Epidermal melanocyte (primary cell): ENCODE data around the gene LY6G6F.

Experiments used
- DNase-seq: peaks from one replicate; pipeline ENCODE4 v3.0.0; 2011; ENCODE audit warnings: low spot score; ENCODE audit not compliant: insufficient read length

The LY6G6F gene

DNA sequence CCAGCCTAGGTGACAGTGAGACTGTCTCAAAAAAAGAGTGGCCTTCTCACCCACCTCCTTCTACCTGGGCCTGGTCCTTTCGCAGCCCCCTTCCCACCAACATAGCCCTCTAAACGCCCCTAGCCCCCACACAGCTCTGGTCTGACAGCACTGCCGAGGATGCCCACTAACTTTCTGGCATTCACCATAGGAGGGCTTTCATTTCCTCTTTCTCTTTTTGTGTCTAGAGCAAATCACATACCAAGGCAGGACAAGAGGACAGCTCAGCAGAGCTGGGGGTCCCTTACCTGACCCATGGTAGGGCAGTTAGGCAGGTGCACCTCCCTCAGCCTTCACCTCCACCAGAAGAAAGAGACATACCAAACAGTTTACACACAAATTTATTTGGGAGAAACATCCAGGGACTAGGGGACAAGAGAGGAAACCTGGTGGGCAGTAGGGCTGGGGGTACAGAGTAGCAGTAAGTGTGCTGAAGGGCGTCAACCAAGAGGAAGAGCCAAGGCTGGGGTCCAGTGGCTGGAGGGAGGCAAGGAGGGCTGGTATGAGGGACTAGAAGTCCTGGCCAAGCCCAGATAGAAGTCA lies 30.3 kb upstream of the LY6G6F start:
- no peak for DNase-seq

DNA sequence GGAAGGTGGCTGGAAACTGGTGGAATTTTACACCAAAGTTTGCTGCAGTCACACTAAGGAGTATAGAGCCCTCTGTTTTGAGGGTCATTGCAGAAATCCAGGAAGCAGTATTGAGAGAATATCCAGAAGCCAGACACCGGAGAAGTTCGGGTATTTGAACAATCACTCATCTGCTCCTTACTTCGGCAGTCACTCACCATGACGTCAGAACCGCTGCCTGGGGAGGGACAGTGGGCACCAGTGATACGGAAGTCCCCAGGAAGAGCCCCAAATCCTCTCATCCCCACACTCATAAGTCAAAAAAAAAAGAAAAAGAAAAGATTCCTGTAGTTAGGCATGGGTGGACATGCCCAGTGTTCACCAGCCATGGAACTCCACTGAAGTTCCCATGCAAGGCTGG lies 29.8 kb upstream of the LY6G6F start:
- no peak for DNase-seq

DNA sequence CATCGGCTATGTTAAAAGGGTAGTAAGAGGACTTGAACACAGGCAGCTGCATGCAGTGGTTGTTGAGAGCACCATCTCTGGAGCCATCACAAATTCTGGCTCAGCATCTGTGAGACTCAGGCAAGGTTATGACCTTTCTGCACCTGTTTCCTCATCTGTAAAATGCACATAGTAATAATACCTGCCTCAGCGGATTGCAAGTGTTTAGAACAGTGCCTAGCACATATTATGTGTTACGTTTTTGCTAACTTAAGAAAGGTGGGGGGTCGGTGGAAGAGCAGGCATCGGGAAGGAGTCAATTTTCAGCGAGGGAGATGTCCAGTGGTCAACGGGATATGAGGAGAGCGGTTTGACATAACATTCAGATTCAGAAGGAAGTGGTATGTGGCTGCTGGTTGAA lies 28.7 kb upstream of the LY6G6F start:
- DNase-seq: no peak

GRCh38 chr6:31680226-31681134 lies 26.2 kb upstream of the LY6G6F start, which contains the start of gene LY6G5C:
TSS of gene LY6G5C (minus strand) at chr6:31681067. CDS start at chr6:31680373, 694 bp downstream.
- DNase-seq: peak; percentile 81

DNA sequence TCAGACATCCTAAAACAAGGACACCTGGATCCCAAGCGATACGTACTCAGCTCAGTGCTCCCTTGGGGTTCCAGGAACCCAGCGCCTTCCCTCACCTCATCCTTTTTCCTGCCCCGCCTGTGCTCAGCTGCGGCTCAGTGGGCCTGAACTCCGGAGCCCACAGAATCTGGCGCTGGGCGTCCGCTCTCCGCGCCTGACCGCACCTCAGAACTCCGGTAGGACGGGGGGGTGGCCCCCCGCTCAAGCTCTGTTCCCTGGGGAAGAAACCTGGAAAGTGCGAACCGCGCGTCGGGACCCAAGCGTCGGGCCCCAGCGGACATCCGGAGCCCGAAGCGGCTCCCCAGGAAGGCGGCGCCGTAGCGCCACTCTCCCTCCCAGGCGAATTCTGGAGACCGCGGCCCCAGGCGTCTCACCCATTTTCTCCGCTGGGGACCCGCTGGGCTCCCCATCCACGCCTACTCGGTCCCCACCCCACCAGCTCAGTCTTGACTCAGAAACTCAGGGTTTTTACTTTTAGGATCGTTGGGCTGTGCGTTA lies 25.5 kb upstream of the LY6G6F start:
- DNase-seq: peak; percentile 22

- no peak for DNase-seq
Observed at GRCh38 chr6:31683591-31683990, 23.1 kb upstream of the LY6G6F start.

DNA sequence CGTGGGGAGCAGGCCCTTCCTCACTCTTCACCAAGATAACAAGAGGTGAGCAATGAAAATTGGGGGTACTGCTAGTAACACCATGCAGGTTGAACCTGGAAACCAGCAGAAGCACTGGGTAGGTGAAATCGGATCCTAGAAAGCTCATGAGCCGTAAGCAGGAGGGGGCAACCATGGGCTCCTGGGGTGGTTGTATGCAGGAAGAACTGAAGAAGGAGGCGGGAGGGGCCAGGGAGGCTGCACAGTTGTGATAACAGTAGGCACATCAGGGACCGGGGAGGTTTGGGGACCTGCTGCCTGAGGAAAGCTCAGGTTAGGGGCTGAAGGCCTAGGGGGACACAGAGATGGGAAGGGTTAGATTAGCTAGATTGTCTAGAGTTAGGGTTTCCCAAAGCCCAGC lies 20.2 kb upstream of the LY6G6F start:
- no peak for DNase-seq

GRCh38 chr6:31687321-31687720 lies 19.3 kb upstream of the LY6G6F start:
- no peak for DNase-seq

- no peak for DNase-seq
Observed at GRCh38 chr6:31687860-31688693, 18.6 kb upstream of the LY6G6F start.

- no peak for DNase-seq
Observed at GRCh38 chr6:31689249-31690110, 17.2 kb upstream of the LY6G6F start.

DNA sequence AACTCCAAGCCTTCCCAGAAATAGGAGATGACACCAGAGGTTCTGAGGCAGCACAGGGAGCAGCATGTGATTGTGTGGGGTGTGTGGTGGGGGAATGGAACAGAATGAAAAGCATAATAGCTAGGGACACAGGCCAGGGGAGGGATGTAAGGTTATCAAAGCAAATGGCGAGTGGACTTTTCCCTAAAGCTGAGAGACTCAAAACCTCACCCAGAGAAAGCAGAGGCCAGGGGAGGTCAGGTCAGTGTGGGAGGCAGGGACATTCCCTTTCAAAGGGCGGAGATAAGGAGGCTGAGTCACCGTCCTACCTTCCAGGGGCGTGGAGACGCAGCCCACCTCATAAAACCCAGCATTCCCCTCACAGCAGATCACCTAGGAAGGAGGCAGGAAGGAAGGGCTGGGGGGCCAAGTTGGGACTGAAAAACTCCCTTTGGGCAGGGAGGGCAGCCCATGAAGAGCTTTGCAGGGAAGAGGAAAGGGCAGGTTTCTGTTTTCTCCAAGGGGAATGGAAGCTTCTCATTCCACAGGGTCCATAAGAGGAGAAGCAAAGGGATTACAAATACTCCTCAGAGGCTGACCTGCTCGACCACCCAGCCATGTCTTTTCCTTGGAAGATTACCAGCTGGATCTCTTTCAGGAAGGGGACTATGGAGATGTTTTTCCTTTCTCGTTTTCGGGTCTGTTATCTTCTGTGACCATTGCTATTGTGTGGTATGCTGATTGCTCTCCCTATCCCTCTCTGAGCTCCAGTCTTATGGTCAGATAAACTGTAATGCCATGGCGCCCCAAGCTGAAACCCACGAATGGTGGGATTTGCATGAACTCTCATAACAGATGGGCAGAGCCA lies 16.2 kb upstream of the LY6G6F start:
- DNase-seq: no peak

DNA sequence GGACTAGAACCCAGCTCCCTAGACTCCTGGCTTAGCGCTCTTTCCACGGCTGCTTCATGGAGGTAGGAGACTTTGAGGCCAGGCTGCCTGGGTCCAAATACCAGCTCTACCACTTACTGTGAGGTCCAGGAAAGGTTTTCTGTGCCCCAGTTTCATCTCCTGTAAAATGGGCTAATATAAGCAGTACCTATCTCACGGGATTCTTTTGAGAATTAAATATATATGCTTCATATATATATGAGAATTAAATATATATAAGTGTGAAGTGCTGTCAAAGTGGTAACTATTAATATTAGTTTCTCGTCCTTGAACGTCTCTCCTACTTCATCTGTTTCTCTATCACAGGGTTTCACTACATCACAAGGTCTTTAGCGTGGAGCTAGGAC lies 15.6 kb upstream of the LY6G6F start:
- DNase-seq: no peak

- no peak for DNase-seq
Observed at GRCh38 chr6:31691564-31692108, 15.0 kb upstream of the LY6G6F start.

DNA sequence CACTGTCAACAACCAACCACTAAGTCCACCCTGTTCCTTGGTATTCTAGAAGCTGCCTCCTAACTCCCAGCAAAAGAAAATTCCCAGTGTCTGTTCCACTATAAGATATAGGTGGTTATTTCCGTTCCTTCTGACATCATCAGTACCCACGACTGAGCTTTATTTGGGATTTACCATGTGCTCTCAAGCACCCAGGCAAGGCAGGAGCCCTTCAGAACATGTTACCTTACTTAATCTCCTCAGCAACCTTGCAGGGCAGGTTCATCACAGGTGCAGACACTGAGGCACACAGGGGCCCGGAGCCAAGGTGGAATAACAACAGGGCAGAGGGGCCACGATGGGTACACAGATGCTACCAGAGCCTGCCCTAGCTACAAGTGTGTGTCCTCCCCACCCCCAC lies 14.3 kb upstream of the LY6G6F start:
- no peak for DNase-seq

DNA sequence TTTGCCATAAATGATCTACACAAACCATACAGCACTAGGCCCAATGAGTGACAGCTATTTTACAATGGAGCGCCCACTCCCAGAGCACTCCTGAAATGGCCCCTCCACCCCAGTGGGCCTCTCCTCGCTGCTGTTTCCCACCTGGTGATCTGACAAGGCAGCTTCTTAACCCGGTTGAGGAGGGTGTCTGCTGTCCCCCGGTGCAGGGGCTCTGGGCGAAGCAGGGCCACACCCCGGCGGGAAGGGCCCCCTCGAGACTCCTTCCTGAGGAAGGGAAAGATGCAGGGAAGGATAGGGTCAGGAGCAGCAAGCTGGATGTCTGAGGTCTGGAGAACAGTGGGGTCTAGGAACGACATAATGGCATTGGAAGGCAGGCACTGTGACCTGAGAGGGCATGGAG lies 13.8 kb upstream of the LY6G6F start:
- no peak for DNase-seq

DNA sequence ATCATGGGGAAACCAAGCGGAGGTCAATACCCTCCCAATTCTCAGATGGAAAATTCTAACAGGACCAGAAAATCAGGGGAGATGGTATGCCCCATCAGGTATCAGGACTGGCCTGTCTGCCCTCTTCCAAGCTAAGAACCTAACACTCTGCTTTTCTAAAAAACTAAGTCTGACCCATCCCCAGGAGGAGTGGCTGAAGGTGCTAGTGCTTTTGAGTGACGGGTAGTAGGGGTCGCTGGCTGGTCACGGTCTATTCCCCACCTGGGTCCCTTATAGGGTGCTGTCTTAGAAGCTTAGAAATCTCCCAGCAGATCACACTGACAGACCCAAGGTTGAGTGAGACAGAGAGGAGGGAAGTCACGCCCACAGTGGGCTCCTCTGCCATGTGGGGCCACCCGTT lies 13.1 kb upstream of the LY6G6F start:
- no peak for DNase-seq

DNA sequence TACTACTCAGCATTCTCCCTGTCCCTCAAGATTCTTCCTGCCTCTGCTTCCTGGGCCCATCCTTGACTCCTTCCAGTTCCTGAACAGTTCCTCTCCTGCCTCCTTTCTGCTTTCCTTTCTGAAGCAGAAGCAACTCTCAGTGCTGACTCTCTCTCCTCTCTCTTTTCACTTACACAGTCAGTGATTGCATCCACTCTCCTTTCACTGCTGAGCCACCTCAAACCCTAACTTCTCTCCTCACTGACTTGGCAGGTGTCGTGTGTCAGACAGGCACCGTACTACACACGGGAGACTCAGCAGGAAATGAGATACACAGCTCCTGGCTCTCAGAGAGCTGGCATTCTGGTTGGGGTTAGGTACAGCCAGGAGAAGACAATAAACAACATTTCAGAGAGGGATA lies 9.1 kb upstream of the LY6G6F start:
- no peak for DNase-seq

DNA sequence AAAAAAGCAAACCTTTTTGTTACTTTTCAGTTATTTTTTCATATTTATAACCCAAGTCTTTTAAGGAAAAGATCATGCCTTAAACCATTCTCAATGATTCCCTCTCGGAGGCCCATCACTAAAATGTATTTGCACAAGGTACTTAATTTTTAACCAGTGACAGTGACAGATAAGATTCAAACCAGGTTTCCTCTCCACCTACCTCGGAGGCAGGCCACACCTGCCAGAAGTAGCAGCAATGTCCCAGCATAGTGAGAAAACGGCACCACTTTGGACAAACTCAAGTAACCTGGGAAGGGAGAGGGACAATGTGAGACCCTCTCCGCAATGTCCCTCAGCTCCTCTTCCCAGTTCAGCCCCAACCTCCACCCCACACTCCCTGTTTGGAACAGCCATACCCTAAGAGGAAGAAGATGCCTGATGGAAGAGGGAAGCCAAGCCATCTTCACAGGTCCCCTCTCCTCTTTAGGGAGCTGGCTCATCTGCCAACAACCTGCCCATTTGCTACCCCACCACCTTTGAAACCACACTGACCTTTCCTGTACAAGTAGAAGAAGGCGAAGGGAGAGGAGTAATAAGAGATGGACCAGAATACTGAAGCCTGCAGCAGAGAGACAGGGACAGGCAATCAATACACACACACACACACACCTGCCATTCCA lies 5.8 kb upstream of the LY6G6F start:
- DNase-seq: no peak
